Fibroblast of villous mesenchyme (primary cell): ENCODE measurements around the gene SRD5A3. TPM values are rescaled to one million over a fixed set of nuclear protein-coding genes. Genes with fewer than 3 reads are reported as not detected.

ENCODE experiments used
- DNase-seq: peaks from one replicate; pipeline ENCODE4 v3.0.0-alpha.2; 2010; ENCODE audit warnings: low read depth
- H3K4me3 ChIP-seq: 2 replicates; pipeline ENCODE4 v1.5.1; 2011; ENCODE audit warnings: low read depth, mild to moderate bottlenecking, low read length
- total RNA-seq: library from RNA; depleted of rRNA; stranded (reverse); fragments of >200 nt; gene quantifications from 2 replicates; pipeline ENCODE4 v1.2.3, GENCODE V29; 2012
- TF ChIP-seq, protein P1 (sequence below): IDR thresholded peaks from 2 replicates; pipeline ENCODE4 v1.5.1; 2012; ENCODE audit warnings: low read depth, mild to moderate bottlenecking, low read length; ENCODE audit not compliant: insufficient read depth

The SRD5A3 gene
- total RNA-seq, 1 donor = 8.6 TPM

DNA sequence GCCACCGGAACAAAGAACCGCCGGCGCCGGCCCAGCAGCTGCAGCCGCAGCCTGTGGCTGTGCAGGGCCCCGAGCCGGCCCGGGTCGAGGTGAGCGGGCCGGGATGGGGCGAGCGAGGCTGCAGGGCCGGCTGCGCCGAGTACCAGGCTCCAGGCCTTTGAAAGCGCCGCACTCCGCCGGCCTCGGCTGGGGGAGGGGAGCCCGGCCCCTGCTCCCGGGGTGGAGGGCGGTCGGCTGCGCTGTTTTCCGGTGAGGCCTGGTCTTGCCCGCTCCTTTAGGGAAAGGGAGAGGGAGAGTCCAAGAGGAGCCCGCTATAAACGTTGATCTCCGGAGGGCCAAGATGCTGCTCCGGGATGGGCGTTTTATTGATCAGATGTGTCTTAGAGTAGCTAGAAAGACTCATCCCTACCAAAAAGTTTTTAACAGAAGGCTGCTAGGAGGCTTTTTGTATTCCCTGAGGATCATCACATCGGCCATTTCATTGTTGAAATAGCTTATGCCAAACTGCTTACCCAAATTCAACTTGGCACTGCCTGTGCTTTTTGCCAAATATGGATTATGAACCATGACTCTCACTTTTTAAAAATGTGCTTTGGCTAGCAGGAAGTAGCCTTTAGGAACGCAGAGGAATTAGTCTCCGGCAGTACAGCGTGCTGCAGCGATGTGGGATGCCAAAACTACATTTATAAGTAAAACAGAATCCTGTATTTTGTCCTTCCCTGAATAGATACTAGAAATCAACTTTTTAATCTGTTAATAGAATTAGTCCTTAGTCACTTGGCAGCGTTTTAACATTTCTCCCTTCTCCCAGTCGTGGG, 50.5 kb downstream of the SRD5A3 start:
- peak; percentile 56 for DNase-seq
- peak overlapping the region; percentile 92 for H3K4me3 ChIP-seq

DNA sequence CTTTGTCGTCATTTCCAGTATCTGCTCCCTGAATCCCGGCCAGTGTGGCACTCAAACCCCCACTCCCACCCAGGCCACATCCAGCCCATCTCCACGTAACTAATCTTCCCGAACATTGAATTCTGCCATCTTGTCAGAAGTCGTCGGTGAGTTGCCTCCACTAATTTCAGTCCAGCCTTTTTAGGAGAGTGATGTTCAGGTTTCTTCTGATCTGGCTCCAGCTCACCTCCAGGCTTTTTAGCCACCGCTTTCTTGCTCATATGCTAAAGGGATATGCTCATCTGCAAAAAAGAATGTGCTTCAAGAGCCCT, 51.0 kb downstream of the SRD5A3 start:
- peak; percentile 23 for DNase-seq
- TF ChIP-seq, protein P1, sequence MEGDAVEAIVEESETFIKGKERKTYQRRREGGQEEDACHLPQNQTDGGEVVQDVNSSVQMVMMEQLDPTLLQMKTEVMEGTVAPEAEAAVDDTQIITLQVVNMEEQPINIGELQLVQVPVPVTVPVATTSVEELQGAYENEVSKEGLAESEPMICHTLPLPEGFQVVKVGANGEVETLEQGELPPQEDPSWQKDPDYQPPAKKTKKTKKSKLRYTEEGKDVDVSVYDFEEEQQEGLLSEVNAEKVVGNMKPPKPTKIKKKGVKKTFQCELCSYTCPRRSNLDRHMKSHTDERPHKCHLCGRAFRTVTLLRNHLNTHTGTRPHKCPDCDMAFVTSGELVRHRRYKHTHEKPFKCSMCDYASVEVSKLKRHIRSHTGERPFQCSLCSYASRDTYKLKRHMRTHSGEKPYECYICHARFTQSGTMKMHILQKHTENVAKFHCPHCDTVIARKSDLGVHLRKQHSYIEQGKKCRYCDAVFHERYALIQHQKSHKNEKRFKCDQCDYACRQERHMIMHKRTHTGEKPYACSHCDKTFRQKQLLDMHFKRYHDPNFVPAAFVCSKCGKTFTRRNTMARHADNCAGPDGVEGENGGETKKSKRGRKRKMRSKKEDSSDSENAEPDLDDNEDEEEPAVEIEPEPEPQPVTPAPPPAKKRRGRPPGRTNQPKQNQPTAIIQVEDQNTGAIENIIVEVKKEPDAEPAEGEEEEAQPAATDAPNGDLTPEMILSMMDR = no peak
- H3K4me3 ChIP-seq = peak overlapping the region; percentile 92

More for the DNA sequence above, 50.5 kb downstream of the SRD5A3 start:
- TF ChIP-seq, protein P1 = no peak

GRCh38 chr4:55397520-55398321, 51.7 kb downstream of the SRD5A3 start:
- peak overlapping the region; percentile 92 for H3K4me3 ChIP-seq
- TF ChIP-seq, protein P1 = no peak
- peak; percentile 92 for DNase-seq

DNA sequence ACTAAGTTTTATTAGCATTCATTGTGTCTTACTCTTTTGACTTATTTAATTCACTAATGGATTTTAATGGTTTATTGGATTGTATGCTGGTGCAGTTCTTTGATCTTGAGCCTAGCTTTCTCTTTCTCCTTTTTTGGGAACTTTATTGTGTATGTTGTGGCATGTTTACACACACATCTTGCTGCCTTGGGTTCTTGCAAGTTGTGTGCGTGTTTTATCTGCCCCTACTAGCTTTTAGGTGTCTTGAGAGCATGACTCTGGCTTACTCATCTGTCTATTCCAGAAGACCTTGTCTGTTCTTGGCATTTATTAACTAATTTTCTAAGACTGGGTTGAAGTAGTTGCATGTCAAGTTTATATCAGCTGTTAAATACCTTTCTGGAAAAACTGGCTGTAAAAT, 52.4 kb downstream of the SRD5A3 start:
- TF ChIP-seq, protein P1 = no peak
- peak; percentile 59 for DNase-seq
- H3K4me3 ChIP-seq = peak overlapping the region; percentile 92

DNA sequence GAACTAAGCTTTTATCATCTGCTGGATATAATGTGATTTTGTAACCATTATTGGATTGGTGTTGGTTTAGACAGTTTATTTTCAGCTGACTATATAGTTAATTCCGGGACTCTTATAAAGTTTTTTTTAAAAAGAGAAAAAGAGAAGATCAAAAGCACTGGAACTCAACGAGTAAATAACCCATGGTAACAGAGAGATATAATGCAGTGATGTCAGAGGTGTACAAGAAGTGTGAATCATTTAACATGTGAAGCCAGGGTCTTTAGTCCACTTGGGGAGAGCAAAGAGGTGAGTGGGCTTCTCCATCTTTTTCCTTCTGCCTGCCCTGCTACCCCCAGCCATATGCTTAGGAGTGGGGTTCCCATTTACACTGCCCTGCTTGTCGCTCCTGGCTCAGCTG, 52.9 kb downstream of the SRD5A3 start:
- TF ChIP-seq, protein P1 = no peak
- peak; percentile 30 for DNase-seq
- H3K4me3 ChIP-seq = peak overlapping the region; percentile 92

GRCh38 chr4:55399581-55399980, 53.5 kb downstream of the SRD5A3 start:
- peak overlapping the region; percentile 92 for H3K4me3 ChIP-seq
- TF ChIP-seq, protein P1 = no peak
- no peak for DNase-seq
